RWPE2 (cell line): Measurements from ENCODE around the gene LRBA.
"Not testable (repeated sequence)": the region's sequence is repeated elsewhere in the genome, so short reads cannot be mapped to it uniquely, and the experiment has no call there.

Source experiments
- ATAC-seq: fragments of 200-7000 bp; cut with Tn5 transposase; 3 replicates; pipeline ENCODE4 v1.9.1; 2021; ENCODE audit warnings: low read depth
- DNase-seq: peaks from one replicate; pipeline ENCODE4 v3.0.0-alpha.2; 2020; ENCODE audit warnings: low spot score
- H3K27ac ChIP-seq: fragments of 450-650 bp; 2 replicates; pipeline ENCODE4 v1.5.1; 2017; ENCODE audit warnings: mild to moderate bottlenecking; ENCODE audit not compliant: poor library complexity, severe bottlenecking
- H3K27me3 ChIP-seq: fragments of 250-450 bp; sonication (Bioruptor Pico); 2 replicates; pipeline ENCODE4 v1.5.1; 2021; ENCODE audit warnings: mild to moderate bottlenecking, moderate library complexity; ENCODE audit not compliant: insufficient read depth, poor library complexity, severe bottlenecking
- H3K36me3 ChIP-seq: fragments of 250-450 bp; sonication (Bioruptor Pico); 2 replicates; pipeline ENCODE4 v1.5.1; 2020; ENCODE audit warnings: low read depth, mild to moderate bottlenecking, moderate library complexity
- H3K4me1 ChIP-seq: fragments of 250-450 bp; sonication (Bioruptor Pico); 2 replicates; pipeline ENCODE4 v1.5.1; 2021; ENCODE audit warnings: mild to moderate bottlenecking, moderate library complexity; ENCODE audit not compliant: insufficient read depth, poor library complexity, severe bottlenecking
- H3K4me3 ChIP-seq: fragments of 250-450 bp; sonication (Bioruptor Pico); 2 replicates; pipeline ENCODE4 v1.5.1; 2021; ENCODE audit warnings: mild to moderate bottlenecking, moderate library complexity; ENCODE audit not compliant: severe bottlenecking
- H3K9me3 ChIP-seq: fragments of 250-450 bp; sonication (Bioruptor Pico); 2 replicates; pipeline ENCODE4 v1.5.1; 2021; ENCODE audit warnings: mild to moderate bottlenecking, moderate library complexity; ENCODE audit not compliant: severe bottlenecking
- CTCF ChIP-seq: fragments of 450-650 bp; IDR thresholded peaks from one replicate; pipeline ENCODE4 v1.5.1; 2017; ENCODE audit warnings: mild to moderate bottlenecking, moderate library complexity; ENCODE audit not compliant: poor library complexity, severe bottlenecking

The LRBA gene

GRCh38 chr4:150390531-150390910 is 624.6 kb downstream of the LRBA start:
- H3K9me3 ChIP-seq = no peaks in the 10 kb centered on the region
- H3K4me1 ChIP-seq = peaks cover 5% of the 10 kb centered on the region
- no peak overlapping the region for H3K27ac ChIP-seq
- DNase-seq (no peak), ATAC-seq (no peak)
- H3K36me3 ChIP-seq = no peaks in the 10 kb centered on the region
- TF ChIP-seq CTCF = no peak
- H3K27me3 ChIP-seq = no peaks in the 10 kb centered on the region
- no peak overlapping the region for H3K4me3 ChIP-seq

- TF ChIP-seq CTCF = no peak
- peaks cover 7% of the 10 kb centered on the region for H3K4me1 ChIP-seq
- ATAC-seq = no peak
- no peak overlapping the region for H3K27ac ChIP-seq
- H3K4me3 ChIP-seq = no peak overlapping the region
- DNase-seq = no peak
- no peaks in the 10 kb centered on the region for H3K27me3 ChIP-seq
- no peaks in the 10 kb centered on the region for H3K36me3 ChIP-seq
- no peaks in the 10 kb centered on the region for H3K9me3 ChIP-seq
These were observed 625.1 kb downstream of the LRBA start for GRCh38 chr4:150389896-150390530.

GRCh38 chr4:150387981-150388380 is 627.1 kb downstream of the LRBA start:
- Histone ChIP-seq H3K27ac (no peak overlapping the region), H3K36me3 (no peaks in the 10 kb centered on the region), H3K4me1 (peaks cover 7% of the 10 kb centered on the region), H3K4me3 (no peak overlapping the region), H3K9me3 (no peaks in the 10 kb centered on the region), H3K27me3 (no peaks in the 10 kb centered on the region)
- ATAC-seq = no peak
- TF ChIP-seq CTCF = no peak
- DNase-seq = no peak

GRCh38 chr4:150386415-150386814 is 628.7 kb downstream of the LRBA start:
- not testable (repeated sequence) for H3K4me3 ChIP-seq, H3K27me3 ChIP-seq, H3K4me1 ChIP-seq, H3K36me3 ChIP-seq, H3K9me3 ChIP-seq, DNase-seq, ATAC-seq, H3K27ac ChIP-seq

GRCh38 chr4:150385606-150386005 is 629.5 kb downstream of the LRBA start:
- Histone ChIP-seq H3K4me1 (peaks cover 7% of the 10 kb centered on the region), H3K4me3 (no peak overlapping the region), H3K27me3 (no peaks in the 10 kb centered on the region), H3K27ac (no peak overlapping the region), H3K9me3 (no peaks in the 10 kb centered on the region), H3K36me3 (no peaks in the 10 kb centered on the region)
- DNase-seq (no peak), ATAC-seq (peak; percentile 83)
- TF ChIP-seq CTCF = no peak
